PFSK-1 (cell line): Measurements from ENCODE around the gene GRID1.

Source experiments
- FOXP2 ChIP-seq: optimal IDR thresholded peaks from 2 replicates; pipeline ENCODE3; 2011; ENCODE audit warnings: borderline replicate concordance, control low read depth, inconsistent platforms; ENCODE audit not compliant: insufficient read depth; ENCODE audit errors: extremely low read length, extremely low read depth
- POLR2AphosphoS5 ChIP-seq: IDR thresholded peaks from 2 replicates; pipeline ENCODE4 v1.6.1; 2012; ENCODE audit warnings: low read depth, mild to moderate bottlenecking, control low read depth, low read length, moderate library complexity
- REST ChIP-seq, 2 experiments: IDR thresholded peaks; 2 replicates each; pipeline versions ENCODE4 v1.6.1 to v1.8.0; 2011 to 2012; ENCODE audit warnings: low read depth in 2 of 2, low read length in 2 of 2, control low read depth in 1 of 2, inconsistent platforms in 1 of 2, mild to moderate bottlenecking in 1 of 2, moderate library complexity in 1 of 2; ENCODE audit not compliant: insufficient read depth in 1 of 2
- SIN3A ChIP-seq: IDR thresholded peaks from 2 replicates; pipeline ENCODE4 v1.6.1; 2012; ENCODE audit warnings: mild to moderate bottlenecking, low read length, moderate library complexity, borderline replicate concordance; ENCODE audit not compliant: insufficient read depth
- TAF1 ChIP-seq: IDR thresholded peaks from 2 replicates; pipeline ENCODE4 v1.6.1; 2012; ENCODE audit warnings: low read length, control low read depth, borderline replicate concordance; ENCODE audit not compliant: insufficient read depth

DNA sequence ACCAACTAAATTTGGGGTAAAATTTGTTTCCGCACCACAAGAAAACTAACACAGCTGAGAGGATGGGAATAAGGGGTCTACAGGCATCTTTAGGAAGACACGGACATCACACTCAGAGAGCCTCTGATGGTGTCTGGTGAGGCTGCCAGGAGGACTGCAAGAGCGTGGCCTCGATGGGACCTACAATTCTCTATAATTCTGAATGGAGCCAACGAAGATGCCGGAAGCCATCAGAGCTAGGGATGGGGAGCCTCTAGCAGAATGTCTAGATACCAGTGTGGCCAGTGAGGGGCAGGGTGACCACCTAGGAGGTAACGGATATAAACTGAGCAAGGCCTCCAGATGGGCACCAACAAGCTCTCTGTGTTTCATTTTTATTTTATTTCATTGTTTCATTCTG, 7.5 kb downstream of the GRID1 start:
- TF ChIP-seq FOXP2 (no peak), TAF1 (no peak), POLR2AphosphoS5 (no peak), REST (IDR thresholded peaks at IDR 0.05; ENCODE audit: insufficient read depth in 1 of 2, low read depth in 2 of 2, low read length in 2 of 2) (no peak), SIN3A (no peak)
